MM.1S (cell line): ENCODE results near the gene RFTN1.

Source experiments
- EZH2 ChIP-seq: fragments of 300-600 bp; sonication (generic); optimal IDR thresholded peaks from 2 replicates; pipeline ENCODE3; 2017; ENCODE audit warnings: low read depth, mild to moderate bottlenecking, antibody characterized with exemption, low read length, mixed read lengths
- EZH2phosphoT487 ChIP-seq: fragments of 300-600 bp; sonication (generic); IDR thresholded peaks from 2 replicates; pipeline ENCODE4 v1.6.1; 2018; ENCODE audit warnings: antibody characterized with exemption, low read length
- TF ChIP-seq, protein P1 (sequence below): fragments of 300-600 bp; sonication (generic); IDR thresholded peaks from 2 replicates; pipeline ENCODE4 v1.5.1; 2016; ENCODE audit warnings: antibody characterized with exemption, low read length, mixed read lengths

DNA sequence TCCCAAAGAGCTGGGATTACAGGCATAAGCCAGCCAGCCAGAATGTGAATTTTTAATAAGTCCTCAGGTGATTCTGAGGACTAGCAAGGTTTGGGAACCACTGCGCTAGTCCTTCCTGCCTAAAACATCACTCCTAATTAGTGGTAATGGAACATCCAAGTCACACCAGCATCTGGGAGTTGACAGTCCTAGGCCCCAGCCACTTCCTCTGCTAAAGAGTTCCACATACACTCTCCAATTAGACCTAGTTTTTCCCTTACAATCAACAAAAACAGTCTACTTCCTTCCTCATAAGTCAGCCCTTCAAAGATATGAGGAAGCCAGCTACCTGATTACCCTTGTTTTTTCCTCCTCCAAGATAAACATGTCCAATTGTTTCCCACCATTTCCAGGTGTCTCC, 170.4 kb downstream of the RFTN1 start:
- TF ChIP-seq, protein P1, sequence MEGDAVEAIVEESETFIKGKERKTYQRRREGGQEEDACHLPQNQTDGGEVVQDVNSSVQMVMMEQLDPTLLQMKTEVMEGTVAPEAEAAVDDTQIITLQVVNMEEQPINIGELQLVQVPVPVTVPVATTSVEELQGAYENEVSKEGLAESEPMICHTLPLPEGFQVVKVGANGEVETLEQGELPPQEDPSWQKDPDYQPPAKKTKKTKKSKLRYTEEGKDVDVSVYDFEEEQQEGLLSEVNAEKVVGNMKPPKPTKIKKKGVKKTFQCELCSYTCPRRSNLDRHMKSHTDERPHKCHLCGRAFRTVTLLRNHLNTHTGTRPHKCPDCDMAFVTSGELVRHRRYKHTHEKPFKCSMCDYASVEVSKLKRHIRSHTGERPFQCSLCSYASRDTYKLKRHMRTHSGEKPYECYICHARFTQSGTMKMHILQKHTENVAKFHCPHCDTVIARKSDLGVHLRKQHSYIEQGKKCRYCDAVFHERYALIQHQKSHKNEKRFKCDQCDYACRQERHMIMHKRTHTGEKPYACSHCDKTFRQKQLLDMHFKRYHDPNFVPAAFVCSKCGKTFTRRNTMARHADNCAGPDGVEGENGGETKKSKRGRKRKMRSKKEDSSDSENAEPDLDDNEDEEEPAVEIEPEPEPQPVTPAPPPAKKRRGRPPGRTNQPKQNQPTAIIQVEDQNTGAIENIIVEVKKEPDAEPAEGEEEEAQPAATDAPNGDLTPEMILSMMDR, result no peak
- TF ChIP-seq EZH2phosphoT487 (no peak), EZH2 (no peak)
